Bronchial epithelial cell (primary cell): ENCODE measurements around the gene TOM1L2. TPM values are rescaled to one million over a fixed set of nuclear protein-coding genes. Genes with fewer than 3 reads are reported as not detected.

Source experiments
- DNase-seq: peaks from one replicate; pipeline ENCODE4 v3.0.0-alpha.2; 2010; ENCODE audit warnings: low read depth
- FAIRE-seq: peaks from 2 replicates; lab custom pipeline; 2011; peaks lifted over from hg19 to GRCh38; lab: Jason Lieb, UNC
- H3K27me3 ChIP-seq: 2 replicates; pipeline ENCODE4 v1.5.1; 2011; ENCODE audit warnings: low read length; ENCODE audit not compliant: control insufficient read depth, insufficient read depth
- H3K36me3 ChIP-seq: 2 replicates; pipeline ENCODE4 v1.5.1; 2011; ENCODE audit warnings: low read length; ENCODE audit not compliant: control insufficient read depth, insufficient read depth
- H3K4me3 ChIP-seq: 2 replicates; pipeline ENCODE4 v1.5.1; 2011; ENCODE audit warnings: mild to moderate bottlenecking, low read depth, low read length, control low read depth
- CTCF ChIP-seq: IDR thresholded peaks from 2 replicates; pipeline ENCODE4 v1.5.1; 2011; ENCODE audit warnings: mild to moderate bottlenecking, moderate library complexity, low read length, control low read depth, inconsistent platforms; ENCODE audit not compliant: insufficient read depth, severe bottlenecking
- total RNA-seq: library from RNA; depleted of rRNA; stranded (reverse); fragments of >200 nt; gene quantifications from 2 replicates; pipeline ENCODE4 v1.2.1, GENCODE V29; 2014

Gene TOM1L2
- total RNA-seq, 1 donor from 2014 or later, result 12.4 TPM

- FAIRE-seq (no peak), DNase-seq (no peak)
- TF ChIP-seq CTCF, result no peak
- Histone ChIP-seq H3K4me3 (no peak overlapping the region), H3K36me3 (no peaks in the 10 kb centered on the region), H3K27me3 (no peaks in the 10 kb centered on the region)
Measured at GRCh38 chr17:17983776-17984175, 11.6 kb upstream of the TOM1L2 start.

- H3K27me3 ChIP-seq, result no peaks in the 10 kb centered on the region
- FAIRE-seq, result peak; percentile 18
- no peak for DNase-seq
- no peak for TF ChIP-seq CTCF
- no peak overlapping the region for H3K4me3 ChIP-seq
- H3K36me3 ChIP-seq, result no peaks in the 10 kb centered on the region
Measured at GRCh38 chr17:17983376-17983775, 11.2 kb upstream of the TOM1L2 start.

- Histone ChIP-seq H3K27me3 (no peaks in the 10 kb centered on the region), H3K36me3 (no peaks in the 10 kb centered on the region), H3K4me3 (no peak overlapping the region)
- FAIRE-seq (no peak), DNase-seq (no peak)
- no peak for TF ChIP-seq CTCF
Measured at GRCh38 chr17:17982801-17983200, 10.6 kb upstream of the TOM1L2 start.

GRCh38 chr17:17981330-17981729 is 9.1 kb upstream of the TOM1L2 start:
- Histone ChIP-seq H3K4me3 (no peak overlapping the region), H3K36me3 (no peaks in the 10 kb centered on the region), H3K27me3 (no peaks in the 10 kb centered on the region)
- DNase-seq, result no peak
- TF ChIP-seq CTCF, result no peak
- FAIRE-seq, result no peak

GRCh38 chr17:17979778-17980177 is 7.6 kb upstream of the TOM1L2 start:
- no peak for TF ChIP-seq CTCF
- Histone ChIP-seq H3K27me3 (no peaks in the 10 kb centered on the region), H3K36me3 (no peaks in the 10 kb centered on the region), H3K4me3 (no peak overlapping the region)
- FAIRE-seq (no peak), DNase-seq (no peak)
